NCI-H1105 treated with DMSO at 0.1 percent for 48 hours (cell line): Measurements from ENCODE around the gene SCGB3A2.

Source experiments
- DNase-seq: peaks from one replicate; lab custom pipeline; 2025; lab: John Stamatoyannopoulos, UW

The SCGB3A2 gene, protein sequence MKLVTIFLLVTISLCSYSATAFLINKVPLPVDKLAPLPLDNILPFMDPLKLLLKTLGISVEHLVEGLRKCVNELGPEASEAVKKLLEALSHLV

GRCh38 chr5:147878066-147878759, at the start of gene SCGB3A2:
SCGB3A2 (plus strand) TSS chr5:147878711; CDS start chr5:147878804, 93 bp downstream.
- no peak for DNase-seq

- DNase-seq = no peak
Measured at GRCh38 chr5:147830035-147830434, 48.5 kb upstream of the SCGB3A2 start.

GRCh38 chr5:147831465-147831864, 47.0 kb upstream of the SCGB3A2 start, which contains the start of gene SPINK1:
SPINK1 (minus strand) TSS chr5:147831671; CDS start chr5:147831577, 94 bp downstream.
- no peak for DNase-seq

- no peak for DNase-seq
Measured at GRCh38 chr5:147832541-147832940, 46.0 kb upstream of the SCGB3A2 start.

GRCh38 chr5:147835386-147835798, 43.1 kb upstream of the SCGB3A2 start:
- DNase-seq = peak; percentile 9

GRCh38 chr5:147836439-147836838, 42.1 kb upstream of the SCGB3A2 start:
- no peak for DNase-seq

DNA sequence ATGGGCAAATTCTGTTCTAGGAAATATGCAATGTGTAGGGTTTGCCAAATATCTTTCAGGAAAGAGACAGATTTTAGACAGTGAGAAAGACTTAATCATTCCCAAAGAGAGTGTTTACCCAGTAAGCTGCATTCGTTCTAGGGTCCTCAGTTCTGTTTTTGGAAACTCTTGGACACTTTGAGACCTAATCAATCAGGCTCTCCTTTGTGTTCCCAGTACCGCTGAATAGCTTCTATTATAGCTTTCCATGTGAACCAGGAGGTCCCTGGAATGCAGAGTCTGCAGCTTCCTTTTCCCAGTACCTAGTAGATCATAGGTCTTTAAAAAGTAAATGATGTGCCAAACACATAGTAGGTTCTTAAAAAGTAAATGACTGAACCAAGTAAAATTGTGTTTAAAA, 35.6 kb upstream of the SCGB3A2 start:
- DNase-seq = no peak

DNA sequence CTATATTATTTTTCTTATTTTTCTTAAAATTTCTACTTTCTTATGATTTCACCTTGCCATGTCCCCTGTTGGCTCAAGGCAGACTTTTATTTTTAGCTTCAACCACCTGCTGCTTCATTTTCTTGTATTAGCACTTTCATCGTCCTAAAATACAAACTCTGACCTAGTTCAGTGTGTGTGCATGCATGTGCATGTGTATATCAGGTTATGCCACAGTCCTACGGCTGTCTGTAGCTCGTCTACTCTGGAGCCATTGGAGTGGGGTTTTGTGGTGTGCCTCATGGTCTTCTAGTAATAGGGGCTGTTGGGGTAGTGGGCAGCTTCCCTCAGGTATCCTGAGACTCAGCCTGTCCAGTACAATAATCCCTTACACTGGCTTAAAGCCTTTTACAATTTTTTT, 33.7 kb upstream of the SCGB3A2 start:
- no peak for DNase-seq

DNA sequence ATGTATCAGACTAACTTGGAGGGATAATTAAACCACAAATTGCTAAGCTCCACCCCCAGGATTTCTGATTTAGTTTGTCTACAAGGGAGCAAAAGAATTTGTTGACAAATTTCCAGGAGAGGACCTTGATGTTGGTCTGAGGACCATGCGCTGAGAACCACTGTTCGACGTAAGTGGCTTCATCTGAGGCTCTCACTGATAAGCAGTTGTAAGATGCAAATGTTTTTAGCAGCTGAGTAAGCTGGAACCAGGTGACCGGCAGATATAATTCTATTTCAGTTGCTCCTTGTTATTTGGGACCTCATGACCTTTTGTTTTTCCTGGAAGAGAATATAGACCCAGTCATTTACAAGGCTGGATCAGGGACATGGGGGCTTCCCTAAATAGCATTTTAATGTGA, 32.9 kb upstream of the SCGB3A2 start:
- DNase-seq = no peak

GRCh38 chr5:147849226-147849625, 29.3 kb upstream of the SCGB3A2 start:
- no peak for DNase-seq

DNA sequence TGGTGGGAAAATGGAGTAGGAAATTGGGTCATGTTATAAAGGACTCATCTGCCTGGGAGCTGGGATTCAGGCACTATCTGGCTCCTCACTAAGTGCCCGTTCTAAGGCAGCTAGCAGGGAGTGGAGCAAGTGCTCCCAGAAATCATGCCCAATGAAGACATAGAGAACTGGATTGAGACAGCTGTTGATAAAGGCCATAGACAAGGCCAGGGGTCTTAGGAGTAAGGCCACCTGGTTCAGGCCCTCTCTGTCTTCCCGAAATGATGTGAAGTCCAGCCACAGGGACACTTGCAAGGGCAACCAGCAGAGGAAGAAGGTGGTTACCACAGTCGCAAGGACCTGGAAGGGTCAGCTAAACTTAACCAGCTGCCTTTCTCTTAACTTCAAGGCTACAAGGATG, 26.9 kb upstream of the SCGB3A2 start:
- DNase-seq = no peak

GRCh38 chr5:147852365-147852764, 26.1 kb upstream of the SCGB3A2 start:
- no peak for DNase-seq

- no peak for DNase-seq
Measured at GRCh38 chr5:147853372-147853987, 25.0 kb upstream of the SCGB3A2 start.

DNA sequence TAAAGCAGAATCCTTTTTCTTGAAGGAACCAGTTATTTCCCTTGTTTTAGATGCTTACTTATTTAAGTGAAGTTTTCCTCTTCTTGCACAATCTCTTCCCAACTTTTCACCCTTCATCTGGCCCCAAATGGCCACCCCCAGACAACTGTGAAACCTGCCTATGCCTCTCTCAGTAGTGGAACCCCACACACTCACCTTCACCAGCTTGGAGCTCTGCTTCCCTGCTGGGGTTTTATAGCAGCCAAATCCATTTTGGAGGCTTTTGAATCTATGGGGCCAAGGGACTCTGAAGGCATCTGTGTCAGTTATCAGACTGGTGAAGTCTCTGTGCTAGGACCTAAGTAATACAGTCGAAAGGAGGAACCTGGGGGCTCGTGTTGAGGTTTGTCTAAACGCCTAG, 24.2 kb upstream of the SCGB3A2 start:
- DNase-seq = no peak

DNA sequence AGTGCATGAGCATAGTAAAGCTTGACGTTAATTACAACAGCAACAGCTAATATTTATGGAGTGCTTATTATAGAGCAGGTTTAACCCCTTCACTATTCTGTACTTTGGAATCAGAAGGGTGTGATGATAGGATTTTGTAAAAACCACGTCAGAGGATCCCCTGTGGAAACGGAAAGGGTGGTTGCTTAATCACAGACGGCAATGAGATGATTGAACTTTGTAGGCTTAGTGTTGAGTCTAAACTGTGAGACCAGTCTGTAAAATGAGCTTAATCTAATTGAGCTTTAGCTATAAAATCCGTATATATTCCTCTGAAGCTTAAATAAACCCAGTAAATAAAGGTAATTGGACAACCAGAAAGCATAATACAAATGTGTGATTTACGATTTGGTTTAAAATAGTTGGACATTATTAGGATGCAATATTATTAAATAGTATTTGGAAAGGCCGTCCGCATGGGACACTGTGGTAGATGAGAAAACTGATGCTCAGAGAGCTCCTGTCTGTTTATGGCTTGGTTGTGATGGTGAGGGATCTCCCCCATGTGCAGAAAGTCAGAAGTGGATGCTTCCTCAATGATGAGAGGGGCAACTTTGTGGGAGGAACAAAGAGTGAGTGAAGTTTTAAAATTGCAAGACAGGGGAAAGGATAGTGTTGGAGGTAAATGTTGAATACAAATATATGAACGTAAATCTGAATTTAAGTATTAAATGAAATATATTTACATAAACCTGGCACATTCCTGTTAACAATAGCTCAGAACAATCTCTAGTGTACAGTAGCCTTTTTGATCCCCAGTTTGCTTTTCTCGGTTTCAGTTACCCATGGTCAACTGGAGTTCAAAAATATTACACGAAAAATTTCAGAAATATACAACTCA, 23.4 kb upstream of the SCGB3A2 start:
- no peak for DNase-seq

- DNase-seq = no peak
Measured at GRCh38 chr5:147855774-147856069, 22.8 kb upstream of the SCGB3A2 start.

- no peak for DNase-seq
Measured at GRCh38 chr5:147856801-147857200, 21.7 kb upstream of the SCGB3A2 start.

GRCh38 chr5:147857302-147858129, 21.0 kb upstream of the SCGB3A2 start:
- peak; percentile 14 for DNase-seq

DNA sequence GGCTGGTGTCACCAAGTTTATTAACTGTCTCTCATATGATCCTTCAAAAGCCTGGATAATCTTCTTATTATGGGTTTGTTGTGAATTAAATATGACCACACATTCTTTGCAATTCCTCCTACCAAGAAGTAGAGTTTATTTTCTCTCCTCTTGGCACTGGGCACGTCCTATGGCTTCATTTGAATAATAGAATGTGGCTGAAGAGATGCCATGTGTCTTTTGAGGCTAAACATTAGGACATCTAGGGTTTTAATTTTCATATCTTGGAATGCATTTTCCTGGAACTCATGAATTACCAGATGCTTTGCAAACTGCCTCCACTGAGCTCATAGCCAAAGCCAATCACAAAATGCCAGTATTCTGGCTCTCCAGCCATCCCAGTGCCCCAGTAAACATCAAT, 19.9 kb upstream of the SCGB3A2 start:
- DNase-seq = no peak

DNA sequence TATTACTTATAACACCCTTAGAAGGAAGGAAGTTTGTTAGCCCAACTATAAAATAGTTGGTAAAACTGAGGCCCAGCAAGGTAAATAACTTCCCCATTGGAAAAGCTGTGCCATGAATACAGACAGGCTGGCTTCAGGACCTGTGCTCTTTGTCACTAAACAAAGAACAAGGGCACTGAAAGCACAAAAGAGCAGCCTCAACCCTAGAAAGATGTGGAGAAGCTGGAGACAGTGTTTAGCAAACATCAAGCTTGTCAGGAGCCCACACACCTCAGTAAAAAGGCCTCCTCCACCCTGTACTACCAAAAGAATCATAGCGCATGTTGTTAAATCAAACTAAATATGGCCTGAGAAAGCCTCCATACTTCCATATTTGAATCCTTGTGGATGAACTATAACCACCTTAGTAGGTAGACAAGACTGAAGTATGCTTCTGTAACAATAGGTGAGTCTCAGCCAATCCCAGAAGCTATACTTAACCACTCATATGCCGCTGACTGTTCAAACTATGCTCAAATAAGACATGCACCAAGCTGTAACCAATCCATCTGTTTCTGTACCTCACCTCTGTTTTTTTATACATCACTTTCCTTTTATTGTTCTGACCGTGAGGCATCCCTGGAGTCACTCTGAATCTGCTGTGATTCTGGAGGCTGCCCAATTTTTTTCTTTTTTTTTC, 18.4 kb upstream of the SCGB3A2 start:
- DNase-seq = no peak

DNA sequence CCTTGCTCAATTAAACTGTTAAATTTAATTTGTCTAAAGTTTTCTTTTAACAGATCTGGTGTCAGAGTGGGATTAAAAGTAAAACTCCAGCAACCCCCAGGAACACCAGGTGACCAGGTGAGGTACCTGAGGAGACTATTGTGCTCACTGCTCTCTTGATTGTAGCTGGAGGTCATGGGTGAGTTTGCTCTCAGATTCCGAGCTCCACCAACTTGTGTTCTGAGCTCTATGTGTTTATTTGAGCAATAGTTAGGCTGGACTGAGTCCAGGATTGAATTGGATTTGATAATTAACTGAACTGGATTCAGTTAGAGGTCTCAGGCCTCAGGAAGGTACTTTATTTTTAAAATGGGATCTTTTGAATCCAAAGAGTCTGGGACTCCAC, 17.9 kb upstream of the SCGB3A2 start:
- DNase-seq = peak; percentile 35
